AG09309 (cell line): ENCODE data around the gene MAP4K4.
A peak's percentile ranks its signal among the peaks of the same experiment; 100 is the strongest.
"Not testable (repeated sequence)": the region's sequence is repeated elsewhere in the genome, so short reads cannot be mapped to it uniquely, and the experiment has no call there.

ENCODE experiments used
- DNase-seq: peaks from one replicate; pipeline ENCODE4 v3.0.0-alpha.2; 2010; ENCODE audit warnings: low read depth
- H3K4me3 ChIP-seq: 2 replicates; pipeline ENCODE4 v1.5.1; 2011; ENCODE audit warnings: mild to moderate bottlenecking, low read depth, low read length, moderate library complexity; ENCODE audit not compliant: control insufficient read depth
- CTCF ChIP-seq: IDR thresholded peaks from 2 replicates; pipeline ENCODE4 v1.5.1; 2011; ENCODE audit warnings: mild to moderate bottlenecking, low read depth, low read length, inconsistent platforms; ENCODE audit not compliant: insufficient read depth, control insufficient read depth; ENCODE audit errors: missing control alignments

Gene MAP4K4

GRCh38 chr2:101745711-101746694 lies 48.5 kb downstream of the MAP4K4 start:
- no peak overlapping the region for H3K4me3 ChIP-seq
- no peak for TF ChIP-seq CTCF
- DNase-seq: peak; percentile 51

- no peak for TF ChIP-seq CTCF
- DNase-seq: no peak
- no peak overlapping the region for H3K4me3 ChIP-seq
Observed at GRCh38 chr2:101748000-101748399, 50.5 kb downstream of the MAP4K4 start.

- not testable (repeated sequence) for DNase-seq, H3K4me3 ChIP-seq
Observed at GRCh38 chr2:101748462-101748861, 51.0 kb downstream of the MAP4K4 start.

- DNase-seq: no peak
- no peak overlapping the region for H3K4me3 ChIP-seq
- no peak for TF ChIP-seq CTCF
Observed at GRCh38 chr2:101750688-101751087, 53.2 kb downstream of the MAP4K4 start.

GRCh38 chr2:101751276-101751815 lies 53.8 kb downstream of the MAP4K4 start:
- no peak for TF ChIP-seq CTCF
- H3K4me3 ChIP-seq: no peak overlapping the region
- no peak for DNase-seq

- DNase-seq: no peak
- H3K4me3 ChIP-seq: no peak overlapping the region
- no peak for TF ChIP-seq CTCF
Observed at GRCh38 chr2:101751875-101752619, 54.5 kb downstream of the MAP4K4 start.
